HG02759 (cell line): ENCODE data around the gene FREY1.
"Not testable (repeated sequence)": the region's sequence is repeated elsewhere in the genome, so short reads cannot be mapped to it uniquely, and the experiment has no call there.

Experiments
- ATAC-seq: cut with Tn5 transposase; IDR thresholded peaks from one replicate; pipeline ENCODE4 v1.9.1; 2021; ENCODE audit warnings: mild to moderate bottlenecking, moderate library complexity; ENCODE audit not compliant: unreplicated experiment

FREY1 gene

GRCh38 chr11:45917286-45917622 is 10.2 kb upstream of the FREY1 start:
- peak; percentile 1 for ATAC-seq

- no peak for ATAC-seq
Observed at GRCh38 chr11:45915446-45915845, 8.4 kb upstream of the FREY1 start.

GRCh38 chr11:45913942-45914635 is 7.0 kb upstream of the FREY1 start:
- ATAC-seq, result no peak

- ATAC-seq, result no peak
Observed at GRCh38 chr11:45913514-45913913, 6.4 kb upstream of the FREY1 start.

GRCh38 chr11:45910623-45911022 is 3.6 kb upstream of the FREY1 start:
- ATAC-seq, result no peak

GRCh38 chr11:45909594-45910475 is 2.8 kb upstream of the FREY1 start:
- ATAC-seq, result no peak

GRCh38 chr11:45907911-45908370 is 870 bp upstream of the FREY1 start:
- no peak for ATAC-seq

- no peak for ATAC-seq
Observed at GRCh38 chr11:45906096-45906682, 882 bp downstream of the FREY1 start.

GRCh38 chr11:45905576-45905975 is 1.5 kb downstream of the FREY1 start:
- ATAC-seq, result not testable (repeated sequence)

- no peak for ATAC-seq
Observed at GRCh38 chr11:45905095-45905494, 2.0 kb downstream of the FREY1 start.

GRCh38 chr11:45904309-45904915 is 2.7 kb downstream of the FREY1 start:
- no peak for ATAC-seq

- no peak for ATAC-seq
Observed at GRCh38 chr11:45902452-45903380, 4.4 kb downstream of the FREY1 start.

- ATAC-seq, result no peak
Observed at GRCh38 chr11:45901626-45902025, 5.4 kb downstream of the FREY1 start.

GRCh38 chr11:45900916-45901617 is 6.0 kb downstream of the FREY1 start:
- no peak for ATAC-seq

GRCh38 chr11:45900175-45900800 is 6.8 kb downstream of the FREY1 start:
- peak; percentile 29 for ATAC-seq

- ATAC-seq, result peak; percentile 80
Observed at GRCh38 chr11:45899448-45900174, 7.5 kb downstream of the FREY1 start.

GRCh38 chr11:45899086-45899447 is 8.0 kb downstream of the FREY1 start:
- no peak for ATAC-seq

GRCh38 chr11:45897556-45897955 is 9.5 kb downstream of the FREY1 start:
- ATAC-seq, result no peak
